Urothelium cell line (cell line): ENCODE measurements around the gene SMG6.
"Not testable (repeated sequence)": the region's sequence is repeated elsewhere in the genome, so short reads cannot be mapped to it uniquely, and the experiment has no call there.

ENCODE experiments used
- DNase-seq: peaks from one replicate; pipeline ENCODE4 v3.0.0; 2011; ENCODE audit warnings: low spot score, mixed read lengths
- FAIRE-seq: peaks from 2 replicates; lab custom pipeline; 2011; peaks lifted over from hg19 to GRCh38; lab: Jason Lieb, UNC

SMG6 gene

DNA sequence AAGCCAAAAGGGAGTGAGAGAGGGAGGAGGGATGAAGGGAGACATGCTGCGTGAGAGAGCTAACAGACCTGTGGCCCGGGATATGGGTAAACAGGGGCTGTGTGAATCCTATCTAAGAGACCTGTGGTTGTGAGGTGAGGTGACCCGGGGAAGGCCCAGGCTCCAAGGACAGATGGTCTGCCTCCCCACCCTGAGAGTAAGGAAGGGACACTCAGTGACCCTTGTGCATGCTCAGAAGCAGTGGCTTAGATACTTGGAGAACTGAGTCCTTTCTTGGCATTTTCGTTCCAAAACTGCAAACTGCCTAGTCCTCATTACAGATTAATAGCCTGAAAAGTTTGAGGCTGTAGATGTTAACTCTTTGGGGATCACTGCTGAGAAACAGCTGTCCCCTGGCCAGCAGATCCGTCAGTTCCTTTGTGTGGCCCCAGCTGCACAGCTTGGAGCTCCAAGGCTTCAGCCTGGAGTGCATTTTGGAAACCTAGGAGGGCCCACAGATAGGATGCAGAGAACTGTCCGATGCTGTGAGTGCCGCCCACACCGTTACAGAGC is 121.6 kb downstream of the SMG6 start:
- DNase-seq (no peak), FAIRE-seq (no peak)

DNA sequence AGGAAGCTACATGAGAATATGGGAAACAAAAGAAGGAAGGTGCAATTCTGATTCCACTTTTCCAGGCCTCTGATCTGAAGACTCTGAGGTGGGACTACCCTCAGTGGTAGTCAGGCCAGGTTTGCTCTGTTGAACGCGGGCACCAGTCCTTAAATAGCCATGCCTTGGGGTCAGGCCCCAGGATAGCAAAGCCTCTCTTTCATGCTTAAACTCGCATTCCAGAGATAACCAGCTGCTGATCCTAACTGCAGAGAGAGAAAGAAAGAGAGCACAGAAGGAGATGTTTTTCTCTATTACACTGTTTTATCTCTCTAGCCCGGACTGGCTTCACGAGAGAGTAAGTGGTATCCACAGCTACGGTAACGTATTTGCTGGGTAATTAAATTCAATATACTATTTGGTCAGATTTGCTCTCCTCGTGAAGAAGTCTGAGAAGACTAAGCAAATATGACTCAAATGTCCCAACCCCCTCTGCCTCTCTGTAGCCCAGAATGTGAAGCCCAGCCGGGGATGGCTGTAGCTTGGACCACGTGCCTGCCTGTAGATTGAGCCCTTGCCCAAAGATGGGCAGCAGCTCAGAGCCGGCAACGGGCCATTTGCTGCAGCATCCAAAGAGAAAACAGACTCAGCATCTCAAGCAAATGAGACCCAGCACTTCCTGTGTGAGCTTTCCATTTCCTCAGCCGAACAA is 122.2 kb downstream of the SMG6 start:
- FAIRE-seq, result no peak
- DNase-seq, result no peak

GRCh38 chr17:2180768-2181167 is 122.8 kb downstream of the SMG6 start:
- FAIRE-seq, result no peak
- DNase-seq, result no peak

DNA sequence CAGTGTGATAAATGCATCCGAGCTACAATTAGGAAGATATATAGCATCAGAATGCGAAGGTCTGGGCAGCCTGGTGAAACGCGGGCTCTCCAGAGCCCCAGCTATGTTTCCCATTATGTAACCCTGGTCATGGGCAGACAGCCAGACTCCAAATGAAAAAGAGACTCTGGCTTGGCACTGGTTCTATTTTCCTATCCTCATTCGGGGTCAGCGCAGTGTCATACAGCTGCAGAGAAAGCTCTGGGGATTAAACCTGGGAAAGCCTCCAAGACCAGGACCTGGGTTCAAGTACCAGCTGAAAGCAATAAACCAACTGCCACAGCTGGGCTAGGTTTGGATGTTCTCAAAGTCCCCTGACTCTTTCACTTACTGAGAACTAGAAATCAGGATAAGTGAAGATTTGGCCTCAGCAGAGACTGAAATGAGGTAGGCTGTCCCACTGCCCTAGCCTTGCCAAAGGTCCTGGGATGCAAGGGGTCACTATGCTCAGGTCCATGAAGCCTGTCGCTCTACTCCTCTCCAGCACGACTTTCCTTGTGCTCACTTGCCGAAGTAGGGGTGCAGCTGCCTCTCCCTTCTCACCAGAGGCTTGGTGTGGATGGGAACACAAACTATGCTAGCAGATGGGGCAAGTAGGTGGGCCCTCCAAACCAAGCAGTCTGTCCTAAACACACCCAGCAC is 123.8 kb downstream of the SMG6 start:
- FAIRE-seq (no peak), DNase-seq (peak; percentile 60)

- FAIRE-seq (no peak), DNase-seq (no peak)
Observed at GRCh38 chr17:2178798-2179501, 124.6 kb downstream of the SMG6 start.

GRCh38 chr17:2177235-2177811 is 126.3 kb downstream of the SMG6 start:
- no peak for DNase-seq
- no peak for FAIRE-seq

- DNase-seq (no peak), FAIRE-seq (no peak)
Observed at GRCh38 chr17:2176499-2177169, 127.0 kb downstream of the SMG6 start.

DNA sequence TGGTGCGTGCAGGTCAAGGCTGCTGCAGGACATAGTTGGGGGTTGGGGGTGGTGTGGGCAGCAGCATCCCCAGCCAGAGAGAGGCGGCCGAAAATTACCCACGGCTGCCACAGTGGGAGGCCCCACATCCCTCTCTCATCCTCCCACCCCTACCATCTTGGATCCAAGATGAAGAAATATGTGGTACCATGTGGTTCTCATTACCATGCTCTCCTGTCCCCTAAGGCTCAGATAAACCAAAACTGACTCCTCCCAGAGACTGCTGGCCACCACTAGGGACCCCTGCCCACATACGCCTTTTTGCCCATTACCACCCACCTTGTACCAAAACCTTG is 128.3 kb downstream of the SMG6 start:
- DNase-seq, result no peak
- no peak for FAIRE-seq

GRCh38 chr17:2174468-2175293 is 128.9 kb downstream of the SMG6 start:
- DNase-seq (no peak), FAIRE-seq (no peak)

GRCh38 chr17:2174014-2174413 is 129.6 kb downstream of the SMG6 start:
- no peak for FAIRE-seq
- no peak for DNase-seq

GRCh38 chr17:2172999-2173398 is 130.6 kb downstream of the SMG6 start:
- DNase-seq (no peak), FAIRE-seq (no peak)

DNA sequence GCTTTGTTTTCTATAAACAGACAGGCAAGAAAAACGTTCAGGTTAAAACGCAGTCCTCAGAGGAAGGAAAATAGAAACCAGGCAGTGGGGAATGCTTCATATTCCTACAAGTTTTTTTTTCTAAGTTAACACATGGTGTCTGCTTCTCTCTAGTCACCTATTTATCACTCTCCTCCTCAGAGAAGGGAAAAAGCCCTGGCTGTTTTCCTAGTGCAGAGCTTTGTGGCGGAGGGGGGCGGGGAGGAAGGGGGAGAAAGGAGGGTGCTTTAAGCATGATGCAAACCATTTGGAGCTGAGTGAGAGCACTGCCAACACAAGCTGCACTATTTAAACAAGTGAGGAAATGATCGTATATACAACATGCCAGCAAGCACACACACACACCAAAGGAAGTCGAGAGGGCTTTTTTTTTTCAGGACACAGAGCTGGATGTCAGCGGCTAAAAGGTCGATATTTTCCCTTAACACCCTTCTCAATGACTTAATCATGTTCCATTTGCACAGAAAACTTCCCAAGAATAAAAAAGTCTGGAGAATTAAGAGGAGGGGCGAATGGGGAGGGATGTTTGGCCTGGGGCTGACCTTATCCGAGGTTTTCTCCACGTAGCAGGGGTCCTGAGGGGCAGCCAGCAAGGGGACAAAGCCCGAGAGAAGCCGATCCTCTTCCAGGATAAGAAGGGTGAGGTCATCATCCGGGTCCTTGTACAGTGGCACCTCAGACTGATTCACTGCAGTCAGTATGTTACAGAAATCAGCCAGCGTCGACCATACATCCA is 131.3 kb downstream of the SMG6 start:
- DNase-seq, result peak; percentile 36

GRCh38 chr17:2171702-2172076 is 131.9 kb downstream of the SMG6 start:
- DNase-seq, result no peak

More for the DNA sequence above, 131.3 kb downstream of the SMG6 start:
- FAIRE-seq, result no peak

GRCh38 chr17:2170023-2170422 is 133.6 kb downstream of the SMG6 start:
- no peak for DNase-seq

More at GRCh38 chr17:2171702-2172076, 131.9 kb downstream of the SMG6 start:
- FAIRE-seq, result no peak

DNA sequence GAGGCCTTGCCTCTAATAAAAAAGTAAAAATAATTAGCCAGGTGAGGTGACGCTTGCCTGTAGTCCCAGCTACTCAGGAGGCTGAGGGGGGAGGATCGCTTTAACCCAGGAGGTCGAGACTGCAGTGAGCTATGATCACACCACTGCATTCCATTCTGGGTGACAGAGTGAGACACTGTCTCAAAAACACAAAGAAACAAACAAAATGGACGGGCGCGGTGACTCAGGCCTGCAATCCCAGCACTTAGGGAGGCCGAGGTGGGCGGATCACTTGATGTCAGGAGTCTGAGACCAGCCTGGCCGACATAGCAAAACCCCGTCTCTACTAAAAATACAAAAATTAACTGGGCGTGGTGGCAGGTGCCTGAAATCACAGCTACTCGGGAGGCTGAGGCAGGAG is 137.9 kb downstream of the SMG6 start:
- DNase-seq, FAIRE-seq: not testable (repeated sequence)

More at GRCh38 chr17:2170023-2170422, 133.6 kb downstream of the SMG6 start:
- FAIRE-seq, result no peak

DNA sequence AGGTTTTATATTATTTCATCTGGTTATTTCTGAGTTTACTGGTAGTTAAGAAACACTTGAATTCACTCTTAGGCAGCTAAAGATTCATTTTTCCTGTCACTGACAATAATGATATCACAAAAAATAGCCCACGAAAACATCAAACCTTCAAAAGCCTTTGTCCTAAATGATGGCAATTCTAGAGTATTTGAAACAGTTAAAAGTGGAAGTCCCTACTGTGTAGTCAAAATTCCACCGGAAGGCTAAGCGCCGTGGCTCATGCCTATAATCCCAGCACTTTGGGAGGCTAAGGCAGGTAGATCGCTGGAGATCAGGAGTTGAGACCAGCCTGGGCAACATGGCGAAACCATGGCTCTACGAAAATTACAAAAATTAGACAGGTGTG is 145.2 kb downstream of the SMG6 start:
- no peak for DNase-seq
- FAIRE-seq, result no peak

GRCh38 chr17:2157675-2158395 is 145.8 kb downstream of the SMG6 start:
- FAIRE-seq (no peak), DNase-seq (no peak)

DNA sequence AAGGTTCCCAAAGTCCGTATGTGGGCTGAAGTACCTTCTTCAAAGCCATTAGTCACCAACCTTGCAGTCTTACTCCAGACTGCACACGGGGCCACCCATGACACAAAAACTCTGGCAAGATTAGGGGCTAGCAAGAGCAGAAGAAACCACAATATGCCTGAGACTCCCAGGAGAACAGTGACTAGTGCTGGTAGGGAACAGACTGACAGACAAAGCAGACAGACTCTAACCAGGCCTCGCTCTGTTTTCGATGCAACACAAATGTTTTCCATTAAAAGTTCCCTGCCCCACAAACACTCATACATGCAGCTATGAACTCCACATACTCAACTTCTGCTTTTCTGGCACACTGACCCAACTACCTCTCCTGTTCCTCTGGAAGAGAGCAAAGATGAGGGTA is 146.5 kb downstream of the SMG6 start:
- no peak for FAIRE-seq
- no peak for DNase-seq

DNA sequence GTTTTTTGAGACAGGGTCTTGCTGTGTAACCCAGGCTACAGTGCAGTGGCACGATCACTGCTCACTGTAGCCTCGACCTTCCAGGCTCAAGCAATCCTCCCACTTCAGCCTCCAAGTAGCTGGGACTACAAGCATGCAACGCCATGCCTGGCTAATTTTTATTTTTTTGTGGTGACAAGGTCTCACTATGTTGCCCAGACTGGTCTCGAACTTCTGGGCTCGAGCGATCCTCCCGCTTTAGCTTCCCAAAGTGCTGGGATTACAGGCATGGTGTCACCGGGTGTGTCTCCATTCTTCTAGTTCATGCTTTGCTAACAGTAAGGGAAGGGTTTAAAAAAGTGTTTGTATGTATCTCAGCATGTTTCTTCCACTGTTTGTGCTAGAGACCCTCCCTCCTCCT is 146.9 kb downstream of the SMG6 start:
- no peak for FAIRE-seq
- no peak for DNase-seq
